CD14-positive monocyte (primary cell): ENCODE data around the gene RFX1. TPM values are rescaled to one million over a fixed set of nuclear protein-coding genes. Genes with fewer than 3 reads are reported as not detected.

ENCODE experiments used
- DNase-seq, 3 donors: peaks; one replicate each; pipeline ENCODE4 v3.0.0-alpha.2; 2011 to 2022
- H2AFZ ChIP-seq: 2 replicates; pipeline ENCODE4 v1.6.0; 2012; ENCODE audit warnings: mild to moderate bottlenecking, low read depth, low read length, inconsistent platforms; ENCODE audit not compliant: insufficient read depth, poor library complexity, severe bottlenecking
- H3K27ac ChIP-seq, 2 donors: 1 replicate in 1 of 2; 2 replicates in 1 of 2; pipeline ENCODE4 v1.5.1; 2012 to 2013; ENCODE audit warnings: low read length in 2 of 2, control low read depth in 1 of 2, inconsistent platforms in 1 of 2, low read depth in 1 of 2, mild to moderate bottlenecking in 1 of 2
- H3K27me3 ChIP-seq, 2 donors: one replicate each; pipeline versions ENCODE4 v1.6.0 to v1.6.1; 2011 to 2013; ENCODE audit warnings: low read length in 2 of 2; ENCODE audit not compliant: control insufficient read depth in 2 of 2, insufficient read depth in 2 of 2
- H3K36me3 ChIP-seq, 2 donors: replicated peaks in 1 of 2; 1 replicate in 1 of 2; 2 replicates in 1 of 2; pipeline versions ENCODE4 v1.5.1 to v1.6.1; 2012 to 2013; ENCODE audit warnings: low read length in 2 of 2, control low read depth in 1 of 2, inconsistent platforms in 1 of 2, mild to moderate bottlenecking in 1 of 2; ENCODE audit not compliant: insufficient read depth in 2 of 2, control insufficient read depth in 1 of 2
- H3K4me1 ChIP-seq, 2 donors: 1 replicate in 1 of 2; 2 replicates in 1 of 2; pipeline versions ENCODE4 v1.5.1 to v1.6.1; 2012 to 2013; ENCODE audit warnings: low read length in 2 of 2, control low read depth in 1 of 2, inconsistent platforms in 1 of 2, mild to moderate bottlenecking in 1 of 2, moderate library complexity in 1 of 2; ENCODE audit not compliant: insufficient read depth in 2 of 2, control insufficient read depth in 1 of 2
- H3K4me2 ChIP-seq: replicated peaks from 2 replicates; pipeline ENCODE3; 2012; ENCODE audit warnings: low read length, moderate library complexity, mild to moderate bottlenecking; ENCODE audit not compliant: poor library complexity, severe bottlenecking; ENCODE audit errors: extremely low read depth
- H3K4me3 ChIP-seq, 3 experiments: fragments of 200-600 bp in 1 of 3; sonication (generic) in 1 of 3; replicated peaks in 1 of 3; 1 replicate in 2 of 3; 2 replicates in 1 of 3; pipeline ENCODE4 v1.5.1; 2011 to 2013; ENCODE audit warnings: low read length in 3 of 3, mild to moderate bottlenecking in 3 of 3, control low read depth in 2 of 3, low read depth in 2 of 3, inconsistent platforms in 1 of 3, moderate library complexity in 1 of 3
- H3K79me2 ChIP-seq: 2 replicates; pipeline ENCODE4 v1.6.0; 2012; ENCODE audit warnings: mild to moderate bottlenecking, control low read depth, inconsistent platforms, low read length, moderate library complexity; ENCODE audit not compliant: insufficient read depth
- H3K9ac ChIP-seq: 2 replicates; pipeline ENCODE4 v1.6.0; 2017; ENCODE audit warnings: low read length, mild to moderate bottlenecking; ENCODE audit not compliant: insufficient read depth, poor library complexity, severe bottlenecking
- H3K9me3 ChIP-seq, 2 donors: replicated peaks in 1 of 2; 1 replicate in 1 of 2; 2 replicates in 1 of 2; pipeline versions ENCODE4 v1.5.1 to v1.6.1; 2012 to 2013; ENCODE audit warnings: low read length in 2 of 2, control low read depth in 1 of 2; ENCODE audit not compliant: control insufficient read depth in 1 of 2, insufficient read depth in 1 of 2
- H4K20me1 ChIP-seq: 2 replicates; pipeline ENCODE4 v1.6.0; 2012; ENCODE audit warnings: mild to moderate bottlenecking, low read length, control low read depth, moderate library complexity; ENCODE audit not compliant: insufficient read depth
- H3K27ac Mint-ChIP-seq, 7 donors: one replicate each; pipeline ENCODE4 v1.8.0; 2020; ENCODE audit warnings: mild to moderate bottlenecking in 7 of 7, mixed read lengths in 7 of 7, moderate library complexity in 6 of 7, inconsistent platforms in 2 of 7
- H3K27me3 Mint-ChIP-seq, 3 donors: one replicate each; pipeline ENCODE4 v1.8.0; 2021 to 2022; ENCODE audit warnings: low read depth in 3 of 3, mild to moderate bottlenecking in 3 of 3, mixed read lengths in 3 of 3, moderate library complexity in 3 of 3, inconsistent platforms in 1 of 3
- H3K36me3 Mint-ChIP-seq, 2 donors: one replicate each; pipeline ENCODE4 v1.8.0; 2020; ENCODE audit warnings: mixed read lengths in 2 of 2, inconsistent platforms in 1 of 2, mild to moderate bottlenecking in 1 of 2
- H3K4me1 Mint-ChIP-seq: one replicate; pipeline ENCODE4 v1.8.0; 2020; ENCODE audit warnings: mild to moderate bottlenecking, mixed read lengths
- H3K4me3 Mint-ChIP-seq, 2 donors: one replicate each; pipeline ENCODE4 v1.8.0; 2020; ENCODE audit warnings: mild to moderate bottlenecking in 2 of 2, mixed read lengths in 2 of 2, moderate library complexity in 1 of 2
- H3K9me3 Mint-ChIP-seq, 7 donors: one replicate each; pipeline ENCODE4 v1.8.0; 2020 to 2022; ENCODE audit warnings: mixed read lengths in 7 of 7, mild to moderate bottlenecking in 6 of 7, moderate library complexity in 6 of 7, inconsistent platforms in 2 of 7
- WGBS: methylation state at CpG from one replicate; pipeline ENCODE4 v1.1.5; 2013; ENCODE audit warnings: missing lambda C conversion rate; ENCODE audit not compliant: insufficient coverage; 5-methylcytosine and 5-hydroxymethylcytosine counted together
- intact Hi-C, 2 donors: fragments of 100-400 bp; cut with micrococcal nuclease; formaldehyde crosslinking; loops; one replicate each; pipeline versions ENCODE4 v1.15.0 to v1.15.1; 2023
- polyA plus RNA-seq, 3 donors: library from polyadenylated mRNA; depleted of rRNA in 1 of 3; unstranded in 2 of 3; stranded (reverse) in 1 of 3; fragments of 300-500 nt in 2 of 3; fragments of >200 nt in 1 of 3; fragmentation: Illumina TruSeq in 2 of 3; gene quantifications; 1 replicate in 2 of 3; 2 replicates in 1 of 3; pipeline ENCODE4 v1.2.3, GENCODE V29; 2012 to 2021
- TF ChIP-seq, protein P1 (sequence below): fragments of 200-600 bp; IDR thresholded peaks from one replicate; pipeline ENCODE4 v1.8.0; 2022; ENCODE audit warnings: antibody characterized with exemption, mild to moderate bottlenecking

RFX1 gene
- polyA plus RNA-seq, 3 donors, result 0.89 to 12.8 (median 0.95) TPM

DNA sequence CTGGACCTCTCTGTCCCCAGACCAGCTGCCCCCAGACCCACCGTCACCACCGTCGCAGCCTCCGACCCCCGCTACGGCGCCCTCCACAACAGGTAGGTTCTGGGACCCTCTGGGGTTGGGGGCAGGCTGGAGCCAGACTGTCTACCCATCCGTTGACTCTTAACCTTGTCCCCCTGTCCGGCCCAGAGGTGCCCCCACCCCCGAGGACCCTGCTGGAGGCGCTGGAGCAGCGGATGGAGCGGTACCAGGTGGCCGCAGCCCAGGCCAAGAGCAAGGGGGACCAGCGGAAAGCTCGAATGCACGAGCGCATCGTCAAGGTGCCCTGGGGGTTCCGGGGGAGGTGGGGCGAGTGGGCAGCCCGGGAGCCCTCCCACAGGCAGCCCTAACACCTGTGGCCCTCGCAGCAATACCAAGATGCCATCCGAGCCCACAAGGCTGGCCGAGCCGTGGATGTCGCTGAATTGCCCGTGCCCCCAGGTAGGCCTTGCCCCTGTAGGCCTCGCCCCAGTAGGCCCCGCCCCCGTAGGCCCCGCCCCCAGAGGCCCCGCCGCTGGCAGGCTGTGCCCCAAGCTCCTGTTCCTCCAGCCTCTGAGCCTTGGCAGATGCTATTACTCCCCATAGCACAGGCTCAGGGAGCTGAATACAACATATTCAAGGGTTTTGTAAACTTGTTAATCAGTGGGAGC lies 87.3 kb downstream of the RFX1 start:
- no peak overlapping the region for H3K4me3 Mint-ChIP-seq
- no peaks in the 10 kb centered on the region for H3K79me2 ChIP-seq
- no peaks in the 10 kb centered on the region for H3K27me3 ChIP-seq
- no peak for DNase-seq
- H3K4me3 ChIP-seq, result no peak overlapping the region
- no peaks in the 10 kb centered on the region for H3K4me1 Mint-ChIP-seq
- no peak overlapping the region for H3K4me2 ChIP-seq
- H3K9me3 Mint-ChIP-seq, result peaks cover 6 to 11% (median 8%) of the 10 kb centered on the region in 7 donors
- H3K27ac ChIP-seq, result no peak overlapping the region
- H3K36me3 Mint-ChIP-seq, result peaks cover 64 to 89% of the 10 kb centered on the region in 2 donors
- H3K27me3 Mint-ChIP-seq, result no peaks in the 10 kb centered on the region
- H3K4me1 ChIP-seq, result no peaks in the 10 kb centered on the region
- intact Hi-C loops, result no loop called here
- H3K27ac Mint-ChIP-seq, result peak overlapping the region in 1 of 7 donors; percentile 25
- no peak overlapping the region for H3K9ac ChIP-seq
- peaks cover 11 to 13% of the 10 kb centered on the region in 2 donors for H3K9me3 ChIP-seq
- peaks cover 76 to 95% of the 10 kb centered on the region in 2 donors for H3K36me3 ChIP-seq
- TF ChIP-seq, protein P1, sequence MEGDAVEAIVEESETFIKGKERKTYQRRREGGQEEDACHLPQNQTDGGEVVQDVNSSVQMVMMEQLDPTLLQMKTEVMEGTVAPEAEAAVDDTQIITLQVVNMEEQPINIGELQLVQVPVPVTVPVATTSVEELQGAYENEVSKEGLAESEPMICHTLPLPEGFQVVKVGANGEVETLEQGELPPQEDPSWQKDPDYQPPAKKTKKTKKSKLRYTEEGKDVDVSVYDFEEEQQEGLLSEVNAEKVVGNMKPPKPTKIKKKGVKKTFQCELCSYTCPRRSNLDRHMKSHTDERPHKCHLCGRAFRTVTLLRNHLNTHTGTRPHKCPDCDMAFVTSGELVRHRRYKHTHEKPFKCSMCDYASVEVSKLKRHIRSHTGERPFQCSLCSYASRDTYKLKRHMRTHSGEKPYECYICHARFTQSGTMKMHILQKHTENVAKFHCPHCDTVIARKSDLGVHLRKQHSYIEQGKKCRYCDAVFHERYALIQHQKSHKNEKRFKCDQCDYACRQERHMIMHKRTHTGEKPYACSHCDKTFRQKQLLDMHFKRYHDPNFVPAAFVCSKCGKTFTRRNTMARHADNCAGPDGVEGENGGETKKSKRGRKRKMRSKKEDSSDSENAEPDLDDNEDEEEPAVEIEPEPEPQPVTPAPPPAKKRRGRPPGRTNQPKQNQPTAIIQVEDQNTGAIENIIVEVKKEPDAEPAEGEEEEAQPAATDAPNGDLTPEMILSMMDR, result no peak
- H4K20me1 ChIP-seq, result no peaks in the 10 kb centered on the region
- no peak overlapping the region for H2AFZ ChIP-seq
- 97% methylated on average over 26 of the region's 34 CpGs for WGBS

DNA sequence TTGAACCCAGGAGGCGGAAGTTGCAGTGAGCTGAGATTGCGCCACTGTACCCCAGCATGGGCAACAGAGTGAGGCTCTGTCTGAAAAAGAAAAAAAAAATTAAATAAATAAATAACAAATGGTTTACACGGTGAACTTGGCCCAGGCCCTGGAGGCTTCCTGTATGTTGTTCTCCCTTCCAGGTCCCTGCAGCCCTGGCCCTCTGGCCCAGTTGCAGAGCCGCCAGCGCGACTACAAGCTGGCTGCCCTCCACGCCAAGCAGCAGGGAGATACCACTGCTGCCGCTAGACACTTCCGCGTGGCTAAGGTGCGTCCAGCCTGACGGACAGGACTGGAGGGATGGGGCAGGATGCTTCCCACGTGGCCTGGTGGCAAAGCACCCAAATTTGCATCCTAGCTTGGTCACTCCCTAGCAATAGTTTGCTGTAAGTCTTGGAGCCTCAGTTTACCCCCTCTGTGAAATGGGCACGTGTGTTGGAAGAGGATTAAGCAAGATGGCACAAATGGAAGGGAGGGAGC lies 88.2 kb downstream of the RFX1 start:
- H4K20me1 ChIP-seq, result no peaks in the 10 kb centered on the region
- H3K27ac ChIP-seq, result no peak overlapping the region
- H3K9me3 Mint-ChIP-seq, result peaks cover 6 to 11% (median 8%) of the 10 kb centered on the region in 7 donors
- no peaks in the 10 kb centered on the region for H3K27me3 ChIP-seq
- intact Hi-C loops, result no loop called here
- H3K9me3 ChIP-seq, result peaks cover 11 to 13% of the 10 kb centered on the region in 2 donors
- H3K27me3 Mint-ChIP-seq, result no peaks in the 10 kb centered on the region
- H3K36me3 ChIP-seq, result peaks cover 74 to 95% of the 10 kb centered on the region in 2 donors
- H2AFZ ChIP-seq, result no peak overlapping the region
- WGBS, result 97% methylated on average over 7 of the region's 14 CpGs
- no peak overlapping the region for H3K4me3 ChIP-seq
- H3K4me1 Mint-ChIP-seq, result no peaks in the 10 kb centered on the region
- H3K4me1 ChIP-seq, result no peaks in the 10 kb centered on the region
- H3K36me3 Mint-ChIP-seq, result peaks cover 62 to 89% of the 10 kb centered on the region in 2 donors
- no peak overlapping the region for H3K4me3 Mint-ChIP-seq
- H3K27ac Mint-ChIP-seq, result no peak overlapping the region
- no peaks in the 10 kb centered on the region for H3K79me2 ChIP-seq
- no peak for DNase-seq
- TF ChIP-seq, protein P1, result no peak
- no peak overlapping the region for H3K9ac ChIP-seq
- H3K4me2 ChIP-seq, result no peak overlapping the region
